GM21723 (cell line): ENCODE data around the gene RPS29.

Experiments
- ATAC-seq: cut with Tn5 transposase; IDR thresholded peaks from one replicate; pipeline ENCODE4 v1.9.1; 2021; ENCODE audit warnings: mild to moderate bottlenecking, moderate library complexity; ENCODE audit not compliant: unreplicated experiment

Gene RPS29

GRCh38 chr14:49553106-49553505 lies 33.1 kb downstream of the RPS29 start:
- no peak for ATAC-seq

GRCh38 chr14:49551569-49551968 lies 34.6 kb downstream of the RPS29 start:
- no peak for ATAC-seq

GRCh38 chr14:49550286-49551184 lies 35.6 kb downstream of the RPS29 start:
- no peak for ATAC-seq

GRCh38 chr14:49549881-49550280 lies 36.3 kb downstream of the RPS29 start:
- no peak for ATAC-seq

GRCh38 chr14:49549446-49549845 lies 36.7 kb downstream of the RPS29 start:
- ATAC-seq = no peak

- ATAC-seq = no peak
These were observed 39.4 kb downstream of the RPS29 start for GRCh38 chr14:49546766-49547165.

GRCh38 chr14:49545716-49546115 lies 40.5 kb downstream of the RPS29 start:
- no peak for ATAC-seq

GRCh38 chr14:49545071-49545470 lies 41.1 kb downstream of the RPS29 start:
- ATAC-seq = no peak

- ATAC-seq = no peak
These were observed 45.1 kb downstream of the RPS29 start for GRCh38 chr14:49541049-49541448.

- ATAC-seq = no peak
These were observed 47.3 kb downstream of the RPS29 start for GRCh38 chr14:49538852-49539251.
